HepG2 (cell line): Measurements from ENCODE around the gene PCSK2.

Experiments
- ATF3 ChIP-seq: sonication (generic); formaldehyde crosslinking; IDR thresholded peaks from 2 replicates; pipeline ENCODE4 v1.4.0; 2020; ENCODE audit warnings: missing genetic modification reagents
- CEBPZ ChIP-seq: IDR thresholded peaks from 2 replicates; pipeline ENCODE4 v1.6.1; 2012; ENCODE audit warnings: low read length, improper control_type of control experiment
- CTCF ChIP-seq: sonication (generic); formaldehyde crosslinking; IDR thresholded peaks from 2 replicates; pipeline ENCODE4 v1.5.0; 2020; ENCODE audit warnings: mild to moderate bottlenecking, missing genetic modification reagents, moderate library complexity
- FOXA3 ChIP-seq: IDR thresholded peaks from 2 replicates; pipeline ENCODE4 v1.6.1; 2016; ENCODE audit warnings: missing genetic modification reagents, missing compliant biosample characterization
- MEIS1 ChIP-seq: sonication (generic); formaldehyde crosslinking; IDR thresholded peaks from 2 replicates; pipeline ENCODE4 v1.9.0; 2021; ENCODE audit warnings: mild to moderate bottlenecking, missing genetic modification reagents, moderate library complexity, borderline replicate concordance
- RAD51 ChIP-seq: fragments of 450-650 bp; IDR thresholded peaks from 2 replicates; pipeline ENCODE4 v1.6.1; 2016; ENCODE audit warnings: borderline replicate concordance
- SRSF9 ChIP-seq: fragments of 200-400 bp; formaldehyde crosslinking; IDR thresholded peaks from 2 replicates; pipeline ENCODE4 v1.6.1; 2018; ENCODE audit warnings: borderline replicate concordance, mild to moderate bottlenecking, low read depth, low read length; ENCODE audit not compliant: insufficient read depth, poor library complexity, severe bottlenecking
- TBP ChIP-seq: sonication (generic); formaldehyde crosslinking; IDR thresholded peaks from 2 replicates; pipeline ENCODE4 v1.5.0; 2020; ENCODE audit warnings: missing genetic modification reagents
- ZBTB40 ChIP-seq, 2 experiments: fragments of 450-650 bp in 1 of 2; sonication (generic) in 1 of 2; formaldehyde crosslinking in 1 of 2; IDR thresholded peaks; 2 replicates each; pipeline versions ENCODE4 v1.6.1 to v1.8.0; 2016 to 2022; ENCODE audit warnings: antibody characterized with exemption in 1 of 2, mild to moderate bottlenecking in 1 of 2, missing genetic modification reagents in 1 of 2
- ZNF292 ChIP-seq: sonication (generic); formaldehyde crosslinking; IDR thresholded peaks from 2 replicates; pipeline ENCODE4 v1.8.1; 2022; ENCODE audit warnings: mild to moderate bottlenecking, low read depth, missing genetic modification reagents, borderline replicate concordance
- ZSCAN20 ChIP-seq: sonication (generic); formaldehyde crosslinking; IDR thresholded peaks from 2 replicates; pipeline ENCODE4 v1.4.0; 2020; ENCODE audit warnings: missing genetic modification reagents, mild to moderate bottlenecking, borderline replicate concordance
- ZZZ3 ChIP-seq: sonication (generic); formaldehyde crosslinking; IDR thresholded peaks from 2 replicates; pipeline ENCODE4 v1.4.0; 2020; ENCODE audit warnings: missing genetic modification reagents, mild to moderate bottlenecking, borderline replicate concordance

GRCh38 chr20:17236766-17237165, 9.9 kb downstream of the PCSK2 start:
- TF ChIP-seq CTCF (CRISPR knock-in tag): no peak
- TF ChIP-seq TBP: no peak
- no peak for TF ChIP-seq SRSF9
- TF ChIP-seq RAD51: no peak
- TF ChIP-seq ATF3 (CRISPR knock-in tag): no peak
- no peak for TF ChIP-seq FOXA3 (CRISPR knock-in tag)
- TF ChIP-seq MEIS1 (CRISPR knock-in tag): no peak
- TF ChIP-seq ZSCAN20: no peak
- no peak for TF ChIP-seq CEBPZ
- no peak for TF ChIP-seq ZZZ3
- TF ChIP-seq ZBTB40 (IDR thresholded peaks at IDR 0.05): no peak
- no peak for TF ChIP-seq ZBTB40 (CRISPR knock-in tag; IDR thresholded peaks at IDR 0.05)
- TF ChIP-seq ZNF292 (CRISPR knock-in tag): no peak
